NCI-H2196 treated with DMSO at 0.1 percent for 48 hours (cell line): ENCODE results near the gene CPN1.
"Not testable (repeated sequence)": the region's sequence is repeated elsewhere in the genome, so short reads cannot be mapped to it uniquely, and the experiment has no call there.

ENCODE experiments used
- DNase-seq: peaks from one replicate; lab custom pipeline; 2025; ENCODE audit not compliant: unreplicated experiment; lab: John Stamatoyannopoulos, UW

Gene CPN1

GRCh38 chr10:100082276-100082675 lies 607 bp upstream of the CPN1 start:
- not testable (repeated sequence) for DNase-seq

- no peak for DNase-seq
Measured at GRCh38 chr10:100076750-100077149, 4.9 kb downstream of the CPN1 start.

- DNase-seq: no peak
Measured at GRCh38 chr10:100075426-100076220, 6.0 kb downstream of the CPN1 start.

GRCh38 chr10:100072514-100072913 lies 9.2 kb downstream of the CPN1 start:
- no peak for DNase-seq

- DNase-seq: no peak
Measured at GRCh38 chr10:100071529-100071928, 10.1 kb downstream of the CPN1 start.

- no peak for DNase-seq
Measured at GRCh38 chr10:100067466-100067865, 14.2 kb downstream of the CPN1 start.

- DNase-seq: no peak
Measured at GRCh38 chr10:100065084-100065660, 16.5 kb downstream of the CPN1 start.

- no peak for DNase-seq
Measured at GRCh38 chr10:100061401-100061800, 20.3 kb downstream of the CPN1 start.

GRCh38 chr10:100057948-100058347 lies 23.7 kb downstream of the CPN1 start:
- DNase-seq: no peak

- no peak for DNase-seq
Measured at GRCh38 chr10:100053686-100054460, 27.8 kb downstream of the CPN1 start.

- DNase-seq: peak; percentile 54
Measured at GRCh38 chr10:100046021-100046486, 35.6 kb downstream of the CPN1 start.

- DNase-seq: no peak
Measured at GRCh38 chr10:100045592-100045991, 36.1 kb downstream of the CPN1 start.

- no peak for DNase-seq
Measured at GRCh38 chr10:100043796-100044195, 37.9 kb downstream of the CPN1 start.

GRCh38 chr10:100043344-100043743 lies 38.3 kb downstream of the CPN1 start:
- DNase-seq: no peak

GRCh38 chr10:100041306-100042002 lies 40.2 kb downstream of the CPN1 start:
- DNase-seq: no peak

- DNase-seq: no peak
Measured at GRCh38 chr10:100038561-100039071, 43.1 kb downstream of the CPN1 start.

GRCh38 chr10:100037758-100038315 lies 43.8 kb downstream of the CPN1 start:
- DNase-seq: no peak

- no peak for DNase-seq
Measured at GRCh38 chr10:100036850-100037249, 44.8 kb downstream of the CPN1 start.

- DNase-seq: no peak
Measured at GRCh38 chr10:100033766-100034418, 47.8 kb downstream of the CPN1 start.

GRCh38 chr10:100027416-100027815 lies 54.3 kb downstream of the CPN1 start:
- DNase-seq: no peak
